ENCODE results near the gene INSYN2A. TPM values are rescaled to one million over a fixed set of nuclear protein-coding genes. Genes with fewer than 3 reads are reported as not detected.

INSYN2A gene
- total RNA-seq, 4 donors from 2014 or later = 0.33 to 0.52 (median 0.42) TPM; not detected in 1

DNA sequence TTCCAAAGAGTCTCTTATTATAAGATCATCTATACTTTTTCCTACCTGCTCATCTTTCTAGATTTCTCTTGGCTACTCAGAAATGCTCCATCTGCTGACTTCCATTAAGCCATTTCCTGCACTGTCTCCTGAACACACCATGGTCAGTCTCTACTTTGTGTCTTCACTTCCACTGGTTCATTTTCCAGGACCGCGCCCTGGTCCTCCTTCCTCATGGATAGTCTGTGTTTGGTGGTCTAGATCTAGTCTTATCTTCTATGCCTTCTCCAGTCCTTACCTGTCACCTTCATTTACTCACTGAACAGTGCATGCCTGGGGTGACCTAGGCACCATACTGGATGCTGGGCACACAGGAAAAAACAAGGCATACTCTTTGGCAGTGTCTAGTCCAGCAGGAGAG lies 11.8 kb downstream of the INSYN2A start:
- no peak for DNase-seq (ENCODE audit: extremely low spot score)
- Histone ChIP-seq H3K36me3 (peaks cover 0 to 5% (median 0%) of the 10 kb centered on the region in 4 donors), H3K27ac (replicated peaks in 1 of 4) (no peak overlapping the region), H3K4me1 (no peaks in the 10 kb centered on the region), H3K27me3 (peaks cover 0 to 4% (median 0%) of the 10 kb centered on the region in 4 donors), H3K4me3 (no peak overlapping the region), H3K9me3 (no peaks in the 10 kb centered on the region)
- no peak for TF ChIP-seq POLR2AphosphoS5 (IDR thresholded peaks at IDR 0.05)
- TF ChIP-seq EP300 (IDR thresholded peaks at IDR 0.05) = no peak
- TF ChIP-seq CTCF (IDR thresholded peaks at IDR 0.05) = no peak
- no peak for TF ChIP-seq POLR2A (IDR thresholded peaks at IDR 0.05; ENCODE audit: low read depth)
- 95% methylated on average over 2 of the region's 2 CpGs for WGBS
- intact Hi-C loops (cut with DNase I) = no loop called here

- H3K27ac ChIP-seq (replicated peaks in 1 of 4) = no peak overlapping the region
- peaks cover 0 to 4% (median 0%) of the 10 kb centered on the region in 4 donors for H3K27me3 ChIP-seq
- no peak overlapping the region for H3K4me3 ChIP-seq
- TF ChIP-seq CTCF (IDR thresholded peaks at IDR 0.05) (no peak), POLR2A (IDR thresholded peaks at IDR 0.05; ENCODE audit: low read depth) (no peak), EP300 (IDR thresholded peaks at IDR 0.05) (no peak), POLR2AphosphoS5 (IDR thresholded peaks at IDR 0.05) (no peak)
- intact Hi-C loops (cut with DNase I) = no loop called here
- WGBS = 91% methylated on average over 4 of the region's 4 CpGs
- no peak for DNase-seq (ENCODE audit: extremely low spot score)
- no peaks in the 10 kb centered on the region for H3K4me1 ChIP-seq
- no peaks in the 10 kb centered on the region for H3K9me3 ChIP-seq
- peaks cover 0 to 13% (median 4%) of the 10 kb centered on the region in 4 donors for H3K36me3 ChIP-seq
These were observed 14.2 kb downstream of the INSYN2A start for GRCh38 chr10:127182161-127182560.

GRCh38 chr10:127179612-127180250 lies 16.7 kb downstream of the INSYN2A start:
- peaks cover 0 to 3% (median 0%) of the 10 kb centered on the region in 4 donors for H3K27me3 ChIP-seq
- intact Hi-C loops (cut with DNase I) = no loop called here
- TF ChIP-seq POLR2AphosphoS5 (IDR thresholded peaks at IDR 0.05) = no peak
- no peak for TF ChIP-seq POLR2A (IDR thresholded peaks at IDR 0.05; ENCODE audit: low read depth)
- TF ChIP-seq EP300 (IDR thresholded peaks at IDR 0.05) = no peak
- no peak for TF ChIP-seq CTCF (IDR thresholded peaks at IDR 0.05)

DNA sequence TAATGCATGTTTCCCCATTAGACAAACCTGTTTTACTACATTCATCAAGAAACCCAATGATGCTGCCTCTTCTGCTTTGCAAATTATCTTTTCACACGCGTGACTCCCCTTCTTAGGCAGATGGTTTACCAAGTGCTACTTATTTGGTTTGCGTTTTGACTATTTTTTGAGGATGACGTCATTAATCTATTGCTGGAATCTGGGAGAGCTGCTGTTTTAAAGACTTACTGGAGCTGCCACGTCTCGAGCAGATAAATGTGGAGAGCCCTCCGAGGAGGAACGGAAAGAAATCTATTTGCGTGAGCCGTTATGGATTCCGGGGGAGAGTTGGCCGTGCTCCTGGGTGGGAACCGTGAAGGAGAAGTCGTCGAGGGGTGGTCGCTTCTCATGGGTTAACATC lies 19.7 kb downstream of the INSYN2A start:
- Histone ChIP-seq H3K36me3 (peaks cover 0 to 29% (median 10%) of the 10 kb centered on the region in 4 donors), H3K4me3 (no peak overlapping the region), H3K27ac (replicated peaks in 1 of 4) (no peak overlapping the region), H3K4me1 (no peaks in the 10 kb centered on the region), H3K27me3 (no peaks in the 10 kb centered on the region), H3K9me3 (no peaks in the 10 kb centered on the region)
- TF ChIP-seq EP300 (IDR thresholded peaks at IDR 0.05) = no peak
- no peak for TF ChIP-seq POLR2AphosphoS5 (IDR thresholded peaks at IDR 0.05)
- no peak for TF ChIP-seq POLR2A (IDR thresholded peaks at IDR 0.05; ENCODE audit: low read depth)
- no peak for TF ChIP-seq CTCF (IDR thresholded peaks at IDR 0.05)
- no peak for DNase-seq (ENCODE audit: extremely low spot score)
- intact Hi-C loops (cut with DNase I) = no loop called here
- 89% methylated on average over 16 of the region's 16 CpGs for WGBS

More at GRCh38 chr10:127179612-127180250, 16.7 kb downstream of the INSYN2A start:
- 94% methylated on average over 6 of the region's 6 CpGs for WGBS
- Histone ChIP-seq H3K9me3 (no peaks in the 10 kb centered on the region), H3K27ac (replicated peaks in 1 of 4) (no peak overlapping the region), H3K4me3 (no peak overlapping the region), H3K4me1 (no peaks in the 10 kb centered on the region), H3K36me3 (peaks cover 0 to 22% (median 10%) of the 10 kb centered on the region in 4 donors)
- DNase-seq (ENCODE audit: extremely low spot score) = no peak
